HuH-7 (cell line): ENCODE measurements around the gene CCT7.
A peak's percentile ranks its signal among the peaks of the same experiment; 100 is the strongest.

Source experiments
- DNase-seq: peaks from one replicate; pipeline ENCODE4 v3.0.0; 2011; ENCODE audit warnings: low spot score

The CCT7 gene

GRCh38 chr2:73268830-73269685 lies 35.0 kb downstream of the CCT7 start:
- DNase-seq, result no peak

DNA sequence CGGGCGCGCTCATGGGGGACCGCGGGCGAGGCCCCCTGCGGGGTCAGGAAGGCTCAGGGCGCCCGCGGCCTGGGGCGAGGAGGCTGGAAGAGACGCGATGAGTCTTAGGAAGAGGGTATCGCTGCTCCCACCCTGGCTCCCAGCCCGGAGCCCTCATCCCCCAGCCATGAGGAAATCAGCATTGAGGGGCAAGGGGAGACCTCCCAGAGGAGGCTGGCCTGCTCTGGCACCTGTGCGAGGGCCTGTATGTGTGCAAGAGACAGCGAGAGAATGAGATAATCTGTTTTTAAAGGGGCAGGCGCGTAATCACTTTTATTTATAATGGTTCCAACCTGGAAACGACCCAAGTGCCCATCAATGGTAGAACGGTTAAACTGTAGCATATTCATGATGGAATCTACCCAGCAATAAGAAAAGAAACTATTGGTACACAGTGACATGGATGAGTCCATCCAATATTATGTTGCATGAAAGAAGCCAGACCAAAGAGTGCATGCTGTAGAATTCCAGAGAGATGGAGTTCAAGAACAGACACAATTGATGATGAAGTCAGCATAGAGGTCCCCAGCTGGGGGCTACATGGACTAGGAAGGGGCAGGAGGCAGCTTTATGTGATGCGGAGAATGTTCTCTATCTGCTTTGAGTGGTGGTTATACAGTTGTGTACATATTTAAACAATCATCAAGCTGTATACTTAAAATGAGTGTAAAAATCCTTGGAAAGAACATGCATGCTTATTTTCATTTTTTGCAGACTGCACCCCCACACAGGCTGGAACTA lies 35.8 kb downstream of the CCT7 start:
- DNase-seq, result no peak

DNA sequence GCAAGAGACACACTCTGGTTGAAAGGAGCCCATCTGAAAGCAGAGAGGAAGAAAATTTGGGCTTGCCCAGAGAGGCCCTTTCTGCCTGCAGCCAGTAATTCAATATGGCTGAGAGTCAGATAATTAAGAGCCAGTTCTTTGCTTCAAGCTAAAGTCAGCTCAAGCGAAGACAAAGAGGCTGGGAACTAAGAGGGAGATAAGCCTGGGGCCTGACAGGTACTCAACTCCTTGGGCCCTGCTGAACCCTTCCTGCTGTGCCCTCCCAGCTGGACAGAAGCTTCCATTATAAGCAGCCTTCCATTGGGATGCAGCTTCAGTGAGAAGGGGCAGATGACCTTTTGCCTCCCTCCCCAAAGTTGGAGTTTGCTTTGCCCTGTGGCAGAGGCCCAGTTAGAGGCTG lies 38.2 kb downstream of the CCT7 start:
- DNase-seq, result no peak

- DNase-seq, result no peak
These were observed 45.7 kb downstream of the CCT7 start for GRCh38 chr2:73279852-73280251.

DNA sequence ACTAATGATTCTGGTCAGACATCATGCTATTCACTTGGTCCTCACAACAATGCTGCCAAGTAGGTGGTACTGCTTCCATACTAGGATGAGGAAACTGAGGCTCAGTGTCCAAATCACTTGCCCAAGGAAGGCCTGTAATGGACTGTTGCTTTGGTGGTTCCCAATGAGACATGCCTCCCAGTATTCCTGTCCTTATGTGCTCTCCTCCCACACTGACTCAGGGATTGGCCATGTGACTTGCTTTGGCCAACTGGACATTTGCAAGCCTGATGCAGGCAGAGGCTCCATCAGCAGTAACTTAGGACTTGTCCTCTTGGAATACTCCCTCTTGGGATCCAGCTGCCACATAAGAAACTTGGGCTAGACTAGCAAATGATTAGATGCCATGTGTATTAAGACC lies 47.1 kb downstream of the CCT7 start:
- no peak for DNase-seq

- no peak for DNase-seq
These were observed 48.9 kb downstream of the CCT7 start for GRCh38 chr2:73282924-73283544.

GRCh38 chr2:73283545-73284295 lies 49.6 kb downstream of the CCT7 start:
- no peak for DNase-seq

DNA sequence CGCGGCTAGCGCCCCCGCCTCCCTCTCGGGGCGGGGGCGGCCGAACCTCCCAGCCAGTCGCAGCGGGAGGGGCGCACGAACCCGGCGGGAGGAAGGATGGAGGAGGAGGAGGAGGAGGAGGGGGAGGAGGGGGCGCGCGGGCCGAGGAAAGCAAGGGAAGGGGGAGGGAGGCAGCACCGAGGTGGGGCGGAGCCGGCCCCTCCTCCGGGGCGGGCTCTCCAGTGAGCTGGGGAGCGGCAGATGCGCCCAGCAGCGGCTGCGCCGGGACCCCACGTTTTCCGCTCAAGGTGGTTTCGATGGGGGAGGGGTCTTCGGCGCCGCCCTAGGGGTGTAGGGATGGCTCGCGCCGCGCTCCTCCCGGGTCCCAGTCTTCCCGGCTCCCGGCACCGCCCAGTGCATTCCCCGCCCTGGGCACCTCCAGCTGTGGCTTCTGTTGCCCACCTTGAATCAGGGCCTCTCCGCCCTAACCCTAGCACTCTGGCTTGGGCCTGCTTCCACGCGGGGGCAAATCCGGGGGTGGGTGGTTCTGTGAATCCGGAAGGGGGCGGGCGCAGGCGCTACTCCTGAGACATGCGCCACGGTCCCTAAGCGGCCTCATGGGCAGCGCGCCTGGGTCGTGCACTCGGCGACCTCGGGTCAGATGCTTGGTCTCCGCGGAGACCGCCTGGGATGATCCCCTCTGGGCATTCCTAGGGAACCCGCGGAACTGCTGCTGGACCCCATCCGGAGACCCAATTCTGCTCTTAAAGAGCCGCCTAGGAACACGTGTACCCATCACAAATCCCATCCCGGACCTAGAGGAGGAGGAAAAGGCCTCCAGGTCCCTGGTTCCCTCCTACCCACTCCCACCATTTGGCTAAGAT lies 50.4 kb downstream of the CCT7 start, which contains the start of gene FBXO41:
Gene FBXO41, minus strand, starts transcription at position 183 of the 863 bp plus-strand sequence. CDS start 14,848 bp downstream, outside the sequence.
- DNase-seq, result peak; percentile 80

GRCh38 chr2:73285159-73285739 lies 51.1 kb downstream of the CCT7 start:
- no peak for DNase-seq

- no peak for DNase-seq
These were observed 52.1 kb downstream of the CCT7 start for GRCh38 chr2:73286134-73286655.

GRCh38 chr2:73289304-73289703 lies 55.2 kb downstream of the CCT7 start:
- no peak for DNase-seq

DNA sequence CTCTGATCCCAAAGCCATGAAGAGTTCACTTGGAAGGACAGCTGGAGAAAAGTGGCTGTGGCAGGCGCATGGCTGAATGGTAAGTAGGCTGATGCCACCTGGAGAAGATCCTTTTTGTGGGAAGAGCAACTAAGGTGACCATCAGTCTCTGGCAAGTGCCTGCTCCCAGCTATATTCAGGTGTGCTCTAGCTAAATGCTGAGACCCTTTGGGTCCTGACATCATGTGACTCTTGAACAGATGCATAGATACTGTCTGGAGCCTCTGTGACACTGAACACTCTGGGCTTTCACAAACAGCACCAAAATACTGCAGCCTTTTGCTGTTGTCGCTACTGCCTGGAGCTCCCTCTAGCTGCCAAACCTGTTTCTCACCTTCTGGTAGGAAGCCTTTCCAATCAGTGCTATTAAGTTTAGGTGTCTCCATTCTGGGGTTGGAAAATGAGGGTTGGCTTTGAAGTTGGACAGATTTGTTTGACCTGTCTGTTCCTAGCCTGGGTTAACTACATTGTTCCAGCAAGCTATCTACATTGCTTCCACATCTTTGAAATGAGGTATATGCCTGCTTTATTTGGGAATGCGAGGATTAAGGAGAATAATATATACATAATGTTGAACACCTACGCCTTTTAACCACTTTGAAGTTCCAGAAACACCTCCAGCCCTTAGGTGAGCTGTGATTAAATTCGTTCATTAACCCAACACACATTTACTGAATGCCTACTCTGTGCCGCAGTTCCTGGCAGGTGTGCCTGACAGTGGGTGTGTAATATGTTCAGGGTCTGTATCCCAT lies 56.1 kb downstream of the CCT7 start:
- DNase-seq, result peak; percentile 79

DNA sequence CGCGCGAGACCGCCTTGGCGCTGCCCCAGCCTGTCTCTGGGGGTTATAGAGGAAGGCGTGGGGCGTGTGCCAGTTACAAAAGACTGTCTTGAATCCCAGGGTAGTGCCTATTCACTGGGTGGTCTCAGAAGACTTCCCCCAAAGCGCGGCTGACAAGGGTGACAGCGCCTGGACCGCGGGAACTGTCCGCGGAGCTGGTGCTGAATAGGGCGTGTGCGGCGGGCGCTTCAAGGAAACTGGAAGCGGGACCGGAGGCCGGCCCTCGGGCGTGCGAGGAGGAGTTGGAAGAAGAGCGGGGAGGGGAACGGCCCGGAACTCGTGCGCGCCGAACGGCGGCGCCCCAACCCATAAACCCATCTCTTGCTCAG lies 57.0 kb downstream of the CCT7 start:
- DNase-seq, result peak; percentile 77

- DNase-seq, result peak; percentile 60
These were observed 57.6 kb downstream of the CCT7 start for GRCh38 chr2:73291461-73292315.

GRCh38 chr2:73292316-73292905 lies 58.3 kb downstream of the CCT7 start:
- no peak for DNase-seq

- no peak for DNase-seq
These were observed 58.9 kb downstream of the CCT7 start for GRCh38 chr2:73292906-73293533.

DNA sequence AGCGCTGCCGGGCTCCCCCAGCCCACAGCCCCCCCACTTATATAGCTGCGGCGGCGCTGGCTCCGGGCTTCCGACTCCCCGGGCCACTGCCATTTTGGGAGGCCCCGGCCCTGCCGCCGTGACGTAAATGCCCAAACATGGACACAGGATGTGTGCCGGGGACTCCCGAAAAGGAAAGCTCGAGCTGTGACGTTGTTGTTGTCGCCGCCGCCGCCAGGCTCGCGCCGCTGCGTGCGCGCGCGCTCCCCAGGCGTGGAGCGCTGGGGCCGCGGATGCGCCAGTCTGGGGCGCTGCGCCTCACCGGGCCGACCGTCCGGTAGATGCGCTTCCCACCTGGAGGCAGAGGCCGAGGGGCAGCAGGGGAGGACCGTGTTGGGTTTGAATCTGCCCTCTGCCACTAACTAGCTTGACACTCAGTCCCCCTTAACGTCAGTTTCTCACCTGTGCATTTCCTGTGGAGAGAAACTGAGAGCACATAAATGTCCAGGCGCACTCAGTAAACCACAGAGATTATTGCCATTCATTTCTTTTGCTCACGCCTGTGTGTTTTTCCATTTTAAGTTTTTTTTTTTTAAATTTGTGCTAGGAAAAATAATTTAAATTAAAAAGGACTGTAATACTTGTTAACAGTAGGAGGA lies 59.5 kb downstream of the CCT7 start, which contains the start of gene EGR4:
Gene EGR4, minus strand, starts transcription at position 15 of the 638 bp plus-strand sequence. CDS start 231 bp downstream, outside the sequence.
- DNase-seq, result peak; percentile 82
